OCI-LY1 (cell line): ENCODE data around the gene SH2B3.
"Not testable (repeated sequence)": the region's sequence is repeated elsewhere in the genome, so short reads cannot be mapped to it uniquely, and the experiment has no call there.

Experiments
- H2AFZ ChIP-seq: fragments of 200-600 bp; sonication (generic), shearing (Covaris generic); 2 replicates; pipeline ENCODE4 v1.6.0; 2014; ENCODE audit warnings: antibody characterized with exemption, mild to moderate bottlenecking, low read length
- H3F3A ChIP-seq: fragments of 200-600 bp; sonication (generic), shearing (Covaris generic); 2 replicates; pipeline ENCODE4 v1.6.0; 2014; ENCODE audit warnings: mild to moderate bottlenecking, antibody characterized with exemption, low read length, moderate library complexity; ENCODE audit not compliant: insufficient read depth
- H3K27ac ChIP-seq: fragments of 200-600 bp; sonication (generic); 2 replicates; pipeline ENCODE4 v1.5.1; 2014; ENCODE audit warnings: low read length, mixed run types, mild to moderate bottlenecking, low read depth; ENCODE audit not compliant: poor library complexity, severe bottlenecking
- H3K27me3 ChIP-seq: fragments of 200-600 bp; sonication (generic); 2 replicates; pipeline ENCODE4 v1.6.0; 2014; ENCODE audit warnings: antibody characterized with exemption, mild to moderate bottlenecking, low read length, moderate library complexity; ENCODE audit not compliant: insufficient read depth
- H3K36me3 ChIP-seq: fragments of 200-600 bp; sonication (generic); 2 replicates; pipeline ENCODE4 v1.6.1; 2014; ENCODE audit warnings: mild to moderate bottlenecking, antibody characterized with exemption, low read length, moderate library complexity, mixed read lengths; ENCODE audit not compliant: insufficient read depth
- H3K4me1 ChIP-seq: fragments of 200-600 bp; sonication (generic); 2 replicates; pipeline ENCODE4 v1.5.1; 2014; ENCODE audit warnings: mild to moderate bottlenecking, low read length, moderate library complexity; ENCODE audit not compliant: insufficient read depth, severe bottlenecking
- H3K4me2 ChIP-seq: fragments of 200-600 bp; sonication (generic), shearing (Covaris generic); 2 replicates; pipeline ENCODE4 v1.6.1; 2014; ENCODE audit warnings: low read length
- H3K4me3 ChIP-seq: fragments of 200-600 bp; sonication (generic); 2 replicates; pipeline ENCODE4 v1.5.1; 2014; ENCODE audit warnings: low read length, low read depth, mild to moderate bottlenecking, mixed read lengths; ENCODE audit not compliant: poor library complexity, severe bottlenecking
- H3K79me2 ChIP-seq: fragments of 200-600 bp; shearing (Covaris generic); 2 replicates; pipeline ENCODE4 v1.6.1; 2016; ENCODE audit warnings: mixed run types, low read length, mixed read lengths; ENCODE audit not compliant: insufficient read depth
- H3K9ac ChIP-seq: fragments of 200-600 bp; sonication (generic), shearing (Covaris generic); 2 replicates; pipeline ENCODE4 v1.6.1; 2014; ENCODE audit warnings: mild to moderate bottlenecking, low read length, mixed read lengths
- H3K9me2 ChIP-seq: fragments of 200-600 bp; sonication (generic), shearing (Covaris generic); 2 replicates; pipeline ENCODE4 v1.6.1; 2014; ENCODE audit warnings: low read depth, mild to moderate bottlenecking, low read length, mixed read lengths
- H3K9me3 ChIP-seq: fragments of 200-600 bp; shearing (Covaris generic); 2 replicates; pipeline ENCODE4 v1.6.1; 2014; ENCODE audit warnings: low read length, mixed read lengths
- H4K20me1 ChIP-seq: fragments of 200-600 bp; sonication (generic), shearing (Covaris generic); 2 replicates; pipeline ENCODE4 v1.6.0; 2016; ENCODE audit warnings: mild to moderate bottlenecking, low read length; ENCODE audit not compliant: insufficient read depth
- EZH2 ChIP-seq: fragments of 200-600 bp; sonication (generic), shearing (Covaris generic); IDR thresholded peaks from 2 replicates; pipeline ENCODE4 v1.8.0; 2017; ENCODE audit warnings: borderline replicate concordance, mixed run types, mild to moderate bottlenecking, antibody characterized with exemption, low read length, moderate library complexity, mixed read lengths
- TF ChIP-seq, protein P1 (sequence below): fragments of 200-600 bp; sonication (generic), shearing (Covaris generic); IDR thresholded peaks from 2 replicates; pipeline ENCODE4 v1.5.1; 2017; ENCODE audit warnings: mild to moderate bottlenecking, antibody characterized with exemption, low read length, moderate library complexity, mixed read lengths

Gene SH2B3

DNA sequence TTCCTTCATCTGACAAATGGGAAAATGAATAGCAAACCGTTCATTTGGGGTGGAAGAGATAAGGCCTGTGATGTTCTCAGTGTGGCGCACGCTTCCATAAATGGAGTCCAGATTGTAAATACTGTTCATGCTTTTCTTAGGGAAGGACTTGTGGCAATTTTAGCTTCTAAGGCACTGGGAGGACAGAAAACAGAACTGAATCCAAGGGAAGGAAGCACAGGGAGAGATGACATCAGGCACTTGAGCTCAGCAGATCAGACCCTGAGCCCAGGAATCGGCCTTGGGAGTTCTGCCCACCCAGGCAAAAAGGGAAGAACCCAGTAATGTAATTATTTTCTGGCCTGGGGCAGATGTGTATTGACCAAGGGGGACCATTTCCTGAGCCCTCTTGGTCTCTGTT is 7.2 kb upstream of the SH2B3 start:
- Histone ChIP-seq H3K4me1 (peaks cover 12% of the 10 kb centered on the region), H3K4me3 (no peak overlapping the region), H3K36me3 (no peaks in the 10 kb centered on the region), H3K79me2 (no peaks in the 10 kb centered on the region), H3K27ac (no peak overlapping the region), H3K9me2 (no peaks in the 10 kb centered on the region), H4K20me1 (no peaks in the 10 kb centered on the region), H3K9me3 (no peaks in the 10 kb centered on the region), H3K27me3 (no peaks in the 10 kb centered on the region), H3K9ac (no peak overlapping the region), H3F3A (no peaks in the 10 kb centered on the region), H3K4me2 (no peak overlapping the region), H2AFZ (no peak overlapping the region)
- TF ChIP-seq, protein P1, sequence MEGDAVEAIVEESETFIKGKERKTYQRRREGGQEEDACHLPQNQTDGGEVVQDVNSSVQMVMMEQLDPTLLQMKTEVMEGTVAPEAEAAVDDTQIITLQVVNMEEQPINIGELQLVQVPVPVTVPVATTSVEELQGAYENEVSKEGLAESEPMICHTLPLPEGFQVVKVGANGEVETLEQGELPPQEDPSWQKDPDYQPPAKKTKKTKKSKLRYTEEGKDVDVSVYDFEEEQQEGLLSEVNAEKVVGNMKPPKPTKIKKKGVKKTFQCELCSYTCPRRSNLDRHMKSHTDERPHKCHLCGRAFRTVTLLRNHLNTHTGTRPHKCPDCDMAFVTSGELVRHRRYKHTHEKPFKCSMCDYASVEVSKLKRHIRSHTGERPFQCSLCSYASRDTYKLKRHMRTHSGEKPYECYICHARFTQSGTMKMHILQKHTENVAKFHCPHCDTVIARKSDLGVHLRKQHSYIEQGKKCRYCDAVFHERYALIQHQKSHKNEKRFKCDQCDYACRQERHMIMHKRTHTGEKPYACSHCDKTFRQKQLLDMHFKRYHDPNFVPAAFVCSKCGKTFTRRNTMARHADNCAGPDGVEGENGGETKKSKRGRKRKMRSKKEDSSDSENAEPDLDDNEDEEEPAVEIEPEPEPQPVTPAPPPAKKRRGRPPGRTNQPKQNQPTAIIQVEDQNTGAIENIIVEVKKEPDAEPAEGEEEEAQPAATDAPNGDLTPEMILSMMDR = no peak
- TF ChIP-seq EZH2 = no peak

DNA sequence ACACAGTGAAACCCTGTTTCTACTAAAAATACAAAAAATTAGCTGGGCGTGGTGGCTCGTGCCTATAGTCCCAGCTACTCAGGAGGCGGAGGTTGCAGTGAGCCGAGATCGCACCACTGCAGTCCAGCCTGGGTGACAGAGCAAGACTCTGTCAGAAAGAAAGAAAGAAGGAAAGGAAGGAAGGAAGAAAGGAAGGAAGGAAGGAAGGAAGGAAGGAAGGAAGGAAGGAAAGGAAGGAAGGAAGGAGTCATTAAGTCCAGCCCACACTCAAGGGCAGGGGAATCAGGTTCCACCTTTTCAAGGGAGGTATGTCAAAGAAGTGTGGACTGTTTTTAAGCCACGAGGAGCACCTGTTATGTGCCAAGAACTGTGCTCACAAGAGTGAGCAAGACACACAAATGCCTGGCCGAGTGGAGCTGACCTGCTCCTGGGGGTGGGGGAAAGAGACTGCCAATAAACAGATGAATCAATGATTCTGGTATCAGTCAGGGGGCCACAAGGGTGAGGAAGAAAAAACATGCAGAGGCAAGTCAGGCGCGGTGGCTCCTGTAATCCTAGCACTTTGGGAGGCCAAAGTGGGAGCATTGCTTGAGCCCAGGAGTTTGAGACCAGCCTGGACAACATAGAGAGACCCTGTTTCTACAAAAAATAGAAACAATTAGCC is 5.8 kb upstream of the SH2B3 start:
- H4K20me1 ChIP-seq, H3K27me3 ChIP-seq, H3K9me2 ChIP-seq, H2AFZ ChIP-seq, H3K9ac ChIP-seq, H3K4me2 ChIP-seq, H3K9me3 ChIP-seq, H3K27ac ChIP-seq, H3K79me2 ChIP-seq, H3K4me3 ChIP-seq, H3K36me3 ChIP-seq, H3F3A ChIP-seq: not testable (repeated sequence)
- H3K4me1 ChIP-seq = peaks cover 23% of the 10 kb centered on the region

DNA sequence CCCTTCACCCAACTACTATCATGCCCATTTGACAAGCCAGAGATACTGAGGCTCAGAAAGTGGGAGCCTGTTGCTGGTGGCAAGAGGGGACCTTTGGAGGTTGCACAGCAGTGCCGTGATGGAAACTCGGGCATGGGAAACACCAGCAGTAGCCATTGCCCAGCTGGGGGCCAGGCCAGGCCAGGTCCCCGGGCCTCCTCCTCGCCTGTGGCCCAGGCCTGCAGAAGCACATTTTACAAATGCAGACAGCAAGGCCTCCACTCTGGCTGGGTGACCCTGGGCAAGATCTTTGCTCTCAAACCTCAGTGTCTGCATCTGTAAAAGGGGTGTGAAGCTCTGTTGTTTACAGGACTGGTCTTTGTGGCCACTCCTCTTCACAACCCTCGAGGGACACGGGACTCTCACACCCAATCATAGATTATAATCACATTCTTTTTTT is 4.5 kb upstream of the SH2B3 start:
- TF ChIP-seq, protein P1 = no peak
- TF ChIP-seq EZH2 = no peak
- Histone ChIP-seq H3K9ac (no peak overlapping the region), H3K27ac (no peak overlapping the region), H3K4me3 (no peak overlapping the region), H3K9me2 (no peaks in the 10 kb centered on the region), H3K27me3 (no peaks in the 10 kb centered on the region), H2AFZ (no peak overlapping the region), H3K79me2 (no peaks in the 10 kb centered on the region), H3F3A (no peaks in the 10 kb centered on the region), H3K4me1 (peaks cover 26% of the 10 kb centered on the region), H4K20me1 (no peaks in the 10 kb centered on the region), H3K4me2 (no peak overlapping the region), H3K9me3 (no peaks in the 10 kb centered on the region), H3K36me3 (no peaks in the 10 kb centered on the region)

DNA sequence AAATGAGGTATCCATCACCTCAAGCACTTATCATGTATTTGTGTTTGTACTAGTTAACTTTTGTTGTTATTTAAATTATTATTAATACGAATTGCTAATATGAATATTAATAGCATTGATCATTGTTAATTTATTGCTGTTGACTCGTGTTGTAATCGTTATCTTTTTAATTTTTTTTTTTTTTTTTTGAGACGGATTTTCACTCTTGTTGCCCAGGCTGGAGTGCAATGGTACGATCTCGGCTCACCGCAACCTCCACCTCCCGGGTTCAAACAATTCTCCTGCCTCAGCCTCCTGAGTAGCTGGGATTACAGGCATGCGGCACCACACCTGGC is 3.3 kb upstream of the SH2B3 start:
- H2AFZ ChIP-seq, H3K9me3 ChIP-seq, H3K27me3 ChIP-seq, H3F3A ChIP-seq, H3K9ac ChIP-seq, H3K9me2 ChIP-seq, H3K79me2 ChIP-seq, H3K4me2 ChIP-seq, H3K36me3 ChIP-seq, H4K20me1 ChIP-seq, H3K4me3 ChIP-seq, H3K27ac ChIP-seq: not testable (repeated sequence)
- peaks cover 32% of the 10 kb centered on the region for H3K4me1 ChIP-seq
